HUES48 (cell line): ENCODE data around the gene ABCB11.

Experiments
- H3K27ac ChIP-seq: one replicate; pipeline ENCODE4 v1.7.0; 2013; ENCODE audit warnings: low read depth, low read length, inconsistent platforms
- H3K27me3 ChIP-seq: 2 replicates; pipeline ENCODE4 v1.6.1; 2013; ENCODE audit warnings: mild to moderate bottlenecking, low read length; ENCODE audit not compliant: control insufficient read depth, insufficient read depth
- H3K36me3 ChIP-seq: 2 replicates; pipeline ENCODE4 v1.6.1; 2013; ENCODE audit warnings: low read length; ENCODE audit not compliant: control insufficient read depth, insufficient read depth
- H3K4me1 ChIP-seq: 2 replicates; pipeline ENCODE4 v1.6.1; 2013; ENCODE audit warnings: mild to moderate bottlenecking, low read length; ENCODE audit not compliant: control insufficient read depth, insufficient read depth
- H3K4me3 ChIP-seq: 2 replicates; pipeline ENCODE4 v1.5.1; 2013; ENCODE audit warnings: mild to moderate bottlenecking, low read depth, low read length
- H3K9ac ChIP-seq: 2 replicates; pipeline ENCODE4 v1.6.1; 2013; ENCODE audit warnings: mild to moderate bottlenecking, low read depth, low read length, moderate library complexity
- H3K9me3 ChIP-seq: 2 replicates; pipeline ENCODE4 v1.6.1; 2013; ENCODE audit warnings: low read length; ENCODE audit not compliant: control insufficient read depth, insufficient read depth

ABCB11 gene

DNA sequence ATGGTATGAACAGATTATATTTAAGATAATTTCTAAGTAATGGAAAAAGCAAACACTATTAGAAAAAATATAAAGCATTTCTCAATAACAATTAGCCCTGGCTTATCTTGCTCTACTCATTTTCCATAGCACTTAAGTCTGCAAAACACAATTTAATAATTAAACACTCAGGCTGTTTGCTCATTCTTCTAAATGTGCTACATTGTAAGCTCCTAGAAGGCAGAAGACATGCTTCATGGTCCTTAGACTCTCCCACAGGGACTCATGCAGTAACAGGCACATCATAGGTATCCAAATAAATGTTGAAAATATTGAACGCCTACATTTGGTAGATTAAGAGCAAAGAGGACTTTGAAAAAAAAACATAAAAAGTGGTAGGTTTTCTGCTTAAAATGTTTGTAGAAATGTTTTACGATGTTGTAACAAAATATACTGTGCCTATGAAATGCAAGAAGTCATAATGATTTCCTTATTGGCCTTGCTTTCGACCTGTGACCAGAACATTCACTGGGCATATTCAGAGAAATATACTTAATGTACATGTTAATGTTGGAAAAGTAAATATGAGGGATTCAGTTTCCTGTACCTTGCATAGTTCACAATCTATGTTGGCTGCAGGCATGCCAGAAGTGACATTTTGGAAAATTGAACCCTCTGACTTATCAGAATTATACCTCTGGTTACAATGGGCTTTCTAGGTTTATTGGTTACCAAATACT lies 102.9 kb downstream of the ABCB11 start:
- peaks cover 3% of the 10 kb centered on the region; the same call in 1 of the 2 replicates for H3K4me1 ChIP-seq
- H3K9ac ChIP-seq, result no peak overlapping the region
- no peak overlapping the region for H3K4me3 ChIP-seq
- no peaks in the 10 kb centered on the region for H3K9me3 ChIP-seq
- H3K27me3 ChIP-seq, result no peaks in the 10 kb centered on the region
- no peaks in the 10 kb centered on the region for H3K36me3 ChIP-seq
- no peak overlapping the region for H3K27ac ChIP-seq

DNA sequence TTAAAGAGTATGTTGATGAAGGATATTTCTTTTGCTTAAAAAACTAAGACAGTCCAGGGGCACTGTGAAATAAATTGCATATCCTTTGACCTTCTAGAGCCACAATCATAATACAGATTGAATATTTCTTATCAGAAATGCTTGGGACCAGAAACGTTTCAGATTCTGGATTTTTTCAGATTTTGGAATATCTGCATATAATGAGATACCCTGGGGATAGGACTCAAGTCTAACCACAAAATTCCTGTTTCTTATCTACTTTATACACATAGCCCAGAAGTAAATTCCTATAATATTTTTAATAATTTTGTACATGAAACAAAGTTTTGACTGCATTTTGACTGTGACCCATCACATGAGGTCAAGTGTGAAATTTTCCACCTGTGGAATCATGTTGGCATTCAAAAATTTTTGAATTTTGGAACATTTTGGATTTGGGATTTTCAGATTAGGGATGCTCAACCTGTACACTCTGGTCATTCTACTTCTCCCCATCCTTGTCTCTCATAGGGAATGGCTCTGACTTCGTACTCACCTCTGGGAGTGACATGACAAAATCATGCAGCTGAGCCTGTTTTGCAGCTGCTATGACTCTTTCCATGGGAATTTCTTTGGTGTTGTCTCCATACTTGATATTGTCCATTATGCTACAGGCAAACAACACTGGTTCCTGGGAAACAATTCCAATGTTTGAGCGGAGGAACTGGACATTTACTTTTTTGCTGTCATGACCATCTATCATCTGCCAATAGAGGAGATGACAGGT lies 104.3 kb downstream of the ABCB11 start:
- Histone ChIP-seq H3K4me1 (peaks cover 3% of the 10 kb centered on the region; the same call in 1 of the 2 replicates), H3K4me3 (no peak overlapping the region), H3K27me3 (no peaks in the 10 kb centered on the region), H3K9ac (no peak overlapping the region), H3K27ac (no peak overlapping the region), H3K36me3 (no peaks in the 10 kb centered on the region), H3K9me3 (no peaks in the 10 kb centered on the region)

DNA sequence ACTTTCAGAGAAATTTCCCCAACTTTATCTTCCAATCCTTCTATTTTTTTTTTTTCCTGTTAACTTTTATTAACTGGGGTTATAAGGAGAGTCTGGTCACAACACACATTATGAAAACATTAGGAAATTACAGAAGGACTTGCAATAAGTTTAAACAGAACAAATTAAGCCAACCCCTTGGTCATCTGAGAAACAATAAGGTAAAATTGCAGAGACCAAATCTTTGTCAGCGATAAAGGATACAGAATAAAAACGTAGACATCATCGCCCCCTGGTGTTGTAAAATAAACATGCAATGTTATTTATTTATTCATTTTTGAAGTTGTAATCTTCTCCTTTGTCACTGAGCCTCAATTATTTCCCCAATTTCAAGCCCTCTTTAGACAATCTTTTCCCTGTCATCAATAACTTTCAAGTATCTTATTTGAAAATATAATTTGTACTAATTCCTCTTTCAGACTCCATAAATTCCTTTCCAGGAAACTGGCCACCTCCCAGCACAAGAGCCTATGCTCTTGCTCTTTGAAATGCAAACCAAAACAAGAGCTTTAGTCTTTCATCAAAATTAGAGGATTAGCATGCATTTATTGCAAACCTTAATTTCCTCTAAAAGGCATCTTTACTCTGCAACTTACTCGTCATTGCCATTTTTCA lies 110.5 kb downstream of the ABCB11 start:
- Histone ChIP-seq H3K4me3 (no peak overlapping the region), H3K9ac (no peak overlapping the region), H3K4me1 (peaks cover 6% of the 10 kb centered on the region), H3K27ac (no peak overlapping the region), H3K9me3 (0 out of 2 replicates have a peak, but pooled peaks cover 3% of the 10 kb centered on the region), H3K36me3 (no peaks in the 10 kb centered on the region), H3K27me3 (no peaks in the 10 kb centered on the region)

DNA sequence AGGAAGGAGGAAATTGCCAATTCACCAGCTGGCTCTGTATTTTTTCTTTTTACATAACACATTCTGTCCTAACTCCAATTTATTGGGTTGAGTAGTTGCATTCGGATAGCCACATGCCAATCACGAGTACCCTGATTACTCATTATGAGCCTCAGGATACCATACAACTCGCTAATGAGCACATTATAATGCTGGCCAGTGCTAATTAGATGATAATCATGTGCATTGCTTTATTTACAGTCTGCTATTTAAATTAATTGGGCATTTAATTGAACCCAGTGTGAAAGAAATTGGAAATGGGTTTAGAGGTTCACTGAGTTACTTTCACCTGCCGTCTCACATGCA lies 114.8 kb downstream of the ABCB11 start:
- Histone ChIP-seq H3K27me3 (peaks cover 12% of the 10 kb centered on the region; the same call in 1 of the 2 replicates), H3K9me3 (0 out of 2 replicates have a peak, but pooled peaks cover 6% of the 10 kb centered on the region), H3K27ac (no peak overlapping the region), H3K36me3 (no peaks in the 10 kb centered on the region), H3K9ac (no peak overlapping the region), H3K4me1 (peaks cover 37% of the 10 kb centered on the region), H3K4me3 (no peak overlapping the region)

DNA sequence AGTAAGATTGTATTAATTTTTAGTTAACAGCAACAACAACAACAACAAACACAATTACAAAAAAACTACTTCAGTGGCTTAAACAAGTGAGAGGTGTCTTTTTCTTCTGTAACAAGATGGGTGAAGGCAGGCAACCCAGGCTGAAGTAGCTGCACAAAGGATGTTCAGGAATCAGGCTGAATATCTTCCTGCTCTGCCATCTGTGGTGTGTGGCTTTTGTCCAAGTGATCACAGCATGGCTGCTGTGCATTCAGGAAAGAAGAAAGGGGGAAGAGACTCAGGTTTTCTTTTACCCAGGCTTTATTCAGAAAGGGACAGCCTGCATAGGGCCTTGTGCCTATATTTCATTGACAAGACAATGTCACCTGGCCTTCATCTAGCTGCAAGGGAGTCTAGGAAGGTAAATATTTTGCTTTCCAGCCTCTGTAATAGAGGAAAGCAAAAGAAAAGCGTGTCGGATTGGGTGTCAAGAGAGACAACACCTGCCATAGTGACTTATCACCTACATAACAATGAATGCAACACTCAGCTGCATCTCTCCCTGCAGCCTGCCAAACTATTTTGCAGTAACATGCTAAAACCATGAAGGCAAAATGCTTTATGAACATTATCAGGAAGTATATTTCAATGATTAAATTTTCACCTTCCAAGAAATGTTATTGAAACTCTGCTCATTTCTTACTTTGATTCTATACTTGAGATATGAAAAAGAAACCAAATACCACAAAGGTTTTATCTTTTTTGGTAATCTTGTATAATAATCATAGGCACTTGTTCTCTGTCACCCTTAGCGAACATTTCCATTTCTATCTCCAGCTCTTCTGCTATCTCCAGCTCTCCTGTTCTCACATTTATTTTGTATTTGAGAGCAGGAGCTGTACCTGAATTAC lies 115.4 kb downstream of the ABCB11 start:
- H3K4me1 ChIP-seq, result peaks cover 34% of the 10 kb centered on the region
- H3K9me3 ChIP-seq, result 0 out of 2 replicates have a peak, but pooled peaks cover 6% of the 10 kb centered on the region
- no peak overlapping the region for H3K27ac ChIP-seq
- no peak overlapping the region for H3K4me3 ChIP-seq
- H3K27me3 ChIP-seq, result peaks cover 12% of the 10 kb centered on the region; the same call in 1 of the 2 replicates
- no peaks in the 10 kb centered on the region for H3K36me3 ChIP-seq
- H3K9ac ChIP-seq, result no peak overlapping the region

DNA sequence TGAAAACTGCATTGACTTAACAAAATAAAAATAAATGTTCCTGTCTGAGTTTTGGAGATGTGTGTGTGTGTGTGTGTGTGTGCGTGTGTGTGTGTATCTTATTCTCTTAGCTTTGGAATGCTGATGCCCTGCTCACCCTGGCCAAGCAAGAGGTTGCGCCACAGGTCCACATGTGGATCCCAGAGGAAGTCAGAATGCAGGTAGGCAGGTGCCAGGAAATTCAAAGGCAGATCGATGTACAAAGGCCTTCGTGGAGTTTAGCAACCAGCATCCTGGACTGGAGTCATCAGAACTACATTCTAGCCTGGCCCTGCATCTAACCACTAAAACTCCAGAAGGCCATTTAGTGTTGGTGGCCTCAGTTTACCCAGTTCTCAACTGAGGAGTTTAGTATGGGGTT lies 117.6 kb downstream of the ABCB11 start:
- Histone ChIP-seq H3K27ac (no peak overlapping the region), H3K9me3 (0 out of 2 replicates have a peak, but pooled peaks cover 6% of the 10 kb centered on the region), H3K9ac (no peak overlapping the region), H3K36me3 (no peaks in the 10 kb centered on the region), H3K4me3 (no peak overlapping the region), H3K4me1 (peaks cover 42% of the 10 kb centered on the region), H3K27me3 (peaks cover 12% of the 10 kb centered on the region; the same call in 1 of the 2 replicates)

DNA sequence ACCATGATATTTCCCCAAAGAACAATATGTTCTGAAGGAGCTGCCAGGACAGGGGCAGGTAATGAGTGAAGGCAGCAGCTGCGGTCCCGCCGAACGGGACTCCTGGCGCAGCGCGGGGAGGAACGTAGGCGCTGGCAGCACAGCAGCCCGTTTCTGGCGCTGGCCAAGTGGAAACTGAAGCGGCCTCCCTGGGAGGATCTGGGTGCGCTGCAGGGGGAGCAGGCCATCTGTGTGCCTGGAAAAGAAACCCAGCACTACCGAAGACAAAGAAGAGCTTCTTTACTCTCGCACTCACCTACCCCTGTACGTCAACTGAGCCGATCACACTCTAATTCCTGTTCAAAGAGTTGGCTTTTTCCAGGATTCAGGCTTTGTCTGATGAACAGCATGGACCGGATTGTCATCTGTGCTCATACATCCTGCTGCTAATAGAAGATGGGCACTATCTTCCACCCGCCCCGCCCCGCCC lies 118.2 kb downstream of the ABCB11 start:
- peaks cover 48% of the 10 kb centered on the region for H3K4me1 ChIP-seq
- peak overlapping the region; percentile 13; the same call in 1 of the 2 replicates for H3K9ac ChIP-seq
- H3K27ac ChIP-seq, result no peak overlapping the region
- 0 out of 2 replicates have a peak, but pooled peaks cover 6% of the 10 kb centered on the region for H3K9me3 ChIP-seq
- peak overlapping the region; percentile 48 for H3K4me3 ChIP-seq
- peaks cover 12% of the 10 kb centered on the region; the same call in 1 of the 2 replicates for H3K27me3 ChIP-seq
- H3K36me3 ChIP-seq, result no peaks in the 10 kb centered on the region

DNA sequence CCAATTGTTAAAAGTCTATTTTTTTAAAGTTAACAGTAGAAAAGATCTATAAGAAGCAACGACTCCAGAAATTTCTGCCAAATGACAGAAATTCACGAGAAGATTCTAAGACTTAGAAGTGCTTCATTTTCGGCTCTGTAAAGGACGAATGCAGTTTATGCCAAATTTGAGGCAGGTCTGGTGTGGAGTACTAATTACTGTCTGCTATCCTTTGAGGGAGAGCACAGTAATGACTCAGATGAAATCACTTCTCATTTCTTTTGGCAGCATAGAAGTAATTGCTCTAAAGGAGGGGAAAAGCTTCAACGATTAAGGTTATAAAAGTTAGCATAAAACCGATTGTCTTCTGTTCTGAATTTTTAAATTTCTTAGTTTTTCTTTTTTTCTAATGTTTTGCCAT lies 118.7 kb downstream of the ABCB11 start:
- H3K4me3 ChIP-seq, result peak overlapping the region; percentile 48; the same call in 1 of the 2 replicates
- H3K27ac ChIP-seq, result no peak overlapping the region
- H3K9me3 ChIP-seq, result 0 out of 2 replicates have a peak, but pooled peaks cover 6% of the 10 kb centered on the region
- H3K27me3 ChIP-seq, result peaks cover 12% of the 10 kb centered on the region; the same call in 1 of the 2 replicates
- no peaks in the 10 kb centered on the region for H3K36me3 ChIP-seq
- peaks cover 53% of the 10 kb centered on the region for H3K4me1 ChIP-seq
- H3K9ac ChIP-seq, result no peak overlapping the region

DNA sequence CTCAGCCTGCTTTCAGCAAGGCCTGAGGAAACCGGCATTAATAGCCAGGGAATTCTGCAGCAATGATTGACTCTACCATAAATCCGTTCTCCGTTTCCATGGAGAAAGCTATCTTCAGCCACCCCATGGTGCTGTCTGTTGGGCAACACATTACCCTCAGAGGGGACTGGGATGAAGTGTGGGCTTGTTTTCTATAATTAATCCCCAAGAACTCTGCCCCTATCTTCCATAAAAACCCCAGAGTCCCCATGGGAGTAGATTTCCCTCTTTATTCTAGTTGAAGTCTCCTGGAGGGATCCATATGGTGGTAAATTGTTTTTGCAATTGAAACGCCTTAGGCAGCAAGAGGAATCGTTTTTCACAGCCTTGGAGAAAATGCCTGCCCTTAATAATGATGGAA lies 120.8 kb downstream of the ABCB11 start:
- Histone ChIP-seq H3K27me3 (peaks cover 12% of the 10 kb centered on the region; the same call in 1 of the 2 replicates), H3K4me1 (peaks cover 68% of the 10 kb centered on the region), H3K9me3 (0 out of 2 replicates have a peak, but pooled peaks cover under 1% of the 10 kb centered on the region)

More for the DNA sequence above, 120.8 kb downstream of the ABCB11 start:
- no peak overlapping the region for H3K27ac ChIP-seq
- no peaks in the 10 kb centered on the region for H3K36me3 ChIP-seq
- H3K4me3 ChIP-seq, result no peak overlapping the region
- H3K9ac ChIP-seq, result no peak overlapping the region
